Fibroblast of skin of left biceps (primary cell): ENCODE data around the gene TOGARAM2.

Experiments used
- DNase-seq, 2 experiments: peaks; one replicate each; pipeline ENCODE4 v3.0.0-alpha.2; 2013; ENCODE audit warnings: low read depth in 2 of 2

The TOGARAM2 gene

GRCh38 chr2:29021886-29022285, 40.8 kb downstream of the TOGARAM2 start:
- no peak for DNase-seq

- DNase-seq: no peak
Measured at GRCh38 chr2:29022679-29023078, 41.6 kb downstream of the TOGARAM2 start.

- DNase-seq: no peak
Measured at GRCh38 chr2:29023188-29023587, 42.1 kb downstream of the TOGARAM2 start.

GRCh38 chr2:29024882-29025430, 43.9 kb downstream of the TOGARAM2 start:
- no peak for DNase-seq

GRCh38 chr2:29025711-29026110, 44.6 kb downstream of the TOGARAM2 start:
- no peak for DNase-seq

GRCh38 chr2:29031046-29031445, 49.9 kb downstream of the TOGARAM2 start:
- DNase-seq: no peak

GRCh38 chr2:29032189-29032588, 51.1 kb downstream of the TOGARAM2 start:
- no peak for DNase-seq

- DNase-seq: no peak
Measured at GRCh38 chr2:29033172-29033571, 52.1 kb downstream of the TOGARAM2 start.

- no peak for DNase-seq
Measured at GRCh38 chr2:29033656-29034055, 52.6 kb downstream of the TOGARAM2 start.

GRCh38 chr2:29035016-29035745, 54.1 kb downstream of the TOGARAM2 start:
- no peak for DNase-seq

- no peak for DNase-seq
Measured at GRCh38 chr2:29039718-29040480, 58.8 kb downstream of the TOGARAM2 start.

GRCh38 chr2:29040552-29040951, 59.5 kb downstream of the TOGARAM2 start:
- no peak for DNase-seq

GRCh38 chr2:29041161-29041660, 60.1 kb downstream of the TOGARAM2 start:
- DNase-seq: no peak

GRCh38 chr2:29042561-29043075, 61.5 kb downstream of the TOGARAM2 start:
- no peak for DNase-seq

GRCh38 chr2:29044459-29044858, 63.4 kb downstream of the TOGARAM2 start:
- no peak for DNase-seq

- no peak for DNase-seq
Measured at GRCh38 chr2:29046321-29046720, 65.2 kb downstream of the TOGARAM2 start.

GRCh38 chr2:29047083-29047845, 66.2 kb downstream of the TOGARAM2 start:
- no peak for DNase-seq

- no peak for DNase-seq
Measured at GRCh38 chr2:29050591-29050990, 69.5 kb downstream of the TOGARAM2 start.

GRCh38 chr2:29051730-29052129, 70.6 kb downstream of the TOGARAM2 start:
- DNase-seq: no peak

- DNase-seq: no peak
Measured at GRCh38 chr2:29052807-29053206, 71.7 kb downstream of the TOGARAM2 start.

GRCh38 chr2:29053223-29053622, 72.1 kb downstream of the TOGARAM2 start:
- no peak for DNase-seq
